GM21367 (cell line): ENCODE data around the gene ELOA.
"Not testable (repeated sequence)": the region's sequence is repeated elsewhere in the genome, so short reads cannot be mapped to it uniquely, and the experiment has no call there.

Source experiments
- ATAC-seq: cut with Tn5 transposase; IDR thresholded peaks from one replicate; pipeline ENCODE4 v1.9.1; 2021; ENCODE audit not compliant: unreplicated experiment

ELOA gene

GRCh38 chr1:23732363-23733224 lies 10.7 kb upstream of the ELOA start:
- ATAC-seq, result no peak

GRCh38 chr1:23733281-23733680 lies 10.0 kb upstream of the ELOA start:
- ATAC-seq, result not testable (repeated sequence)

GRCh38 chr1:23736437-23737134 lies 6.7 kb upstream of the ELOA start:
- ATAC-seq, result no peak

GRCh38 chr1:23741609-23742008 lies 1.7 kb upstream of the ELOA start:
- no peak for ATAC-seq

- peak; percentile 15 for ATAC-seq
Measured at GRCh38 chr1:23742670-23743286, 493 bp upstream of the ELOA start.

- ATAC-seq, result no peak
Measured at GRCh38 chr1:23745515-23745914, 2.2 kb downstream of the ELOA start.

GRCh38 chr1:23748016-23748415 lies 4.7 kb downstream of the ELOA start:
- no peak for ATAC-seq

GRCh38 chr1:23751050-23751814 lies 8.0 kb downstream of the ELOA start:
- ATAC-seq, result no peak

- ATAC-seq, result no peak
Measured at GRCh38 chr1:23751815-23752200, 8.5 kb downstream of the ELOA start.

- no peak for ATAC-seq
Measured at GRCh38 chr1:23752909-23753308, 9.6 kb downstream of the ELOA start.

GRCh38 chr1:23756676-23757075 lies 13.4 kb downstream of the ELOA start:
- ATAC-seq, result no peak

- ATAC-seq, result no peak
Measured at GRCh38 chr1:23757812-23758211, 14.5 kb downstream of the ELOA start.

GRCh38 chr1:23759277-23759676 lies 16.0 kb downstream of the ELOA start:
- no peak for ATAC-seq

GRCh38 chr1:23763041-23763577 lies 19.8 kb downstream of the ELOA start:
- ATAC-seq, result no peak

- ATAC-seq, result no peak
Measured at GRCh38 chr1:23768733-23769132, 25.5 kb downstream of the ELOA start.

- ATAC-seq, result no peak
Measured at GRCh38 chr1:23772049-23772853, 29.0 kb downstream of the ELOA start.

- ATAC-seq, result no peak
Measured at GRCh38 chr1:23772854-23773242, 29.6 kb downstream of the ELOA start.

- no peak for ATAC-seq
Measured at GRCh38 chr1:23774174-23774880, 31.1 kb downstream of the ELOA start.

- ATAC-seq, result no peak
Measured at GRCh38 chr1:23776217-23776616, 32.9 kb downstream of the ELOA start.
